GM06990 (cell line): ENCODE data around the gene DHX34.
"Not testable (repeated sequence)": the region's sequence is repeated elsewhere in the genome, so short reads cannot be mapped to it uniquely, and the experiment has no call there.

Experiments used
- DNase-seq: peaks from one replicate; pipeline ENCODE4 v3.0.0-alpha.2; 2011; ENCODE audit not compliant: insufficient read length; ENCODE audit errors: extremely low read depth
- H3K27me3 ChIP-seq: replicated peaks from 2 replicates; pipeline ENCODE4 v1.6.0; 2011; ENCODE audit warnings: low read length; ENCODE audit not compliant: control insufficient read depth, insufficient read depth
- H3K36me3 ChIP-seq: 2 replicates; pipeline ENCODE4 v1.5.1; 2011; ENCODE audit warnings: low read length; ENCODE audit not compliant: control insufficient read depth, insufficient read depth
- H3K4me3 ChIP-seq: replicated peaks from 2 replicates; pipeline ENCODE4 v1.5.1; 2011; ENCODE audit warnings: low read depth, mild to moderate bottlenecking, control low read depth, low read length
- CTCF ChIP-seq: IDR thresholded peaks from 2 replicates; pipeline ENCODE4 v1.5.1; 2011; ENCODE audit warnings: low read length, control low read depth, mild to moderate bottlenecking, inconsistent platforms; ENCODE audit not compliant: insufficient read depth, poor library complexity, severe bottlenecking

DHX34 gene, protein sequence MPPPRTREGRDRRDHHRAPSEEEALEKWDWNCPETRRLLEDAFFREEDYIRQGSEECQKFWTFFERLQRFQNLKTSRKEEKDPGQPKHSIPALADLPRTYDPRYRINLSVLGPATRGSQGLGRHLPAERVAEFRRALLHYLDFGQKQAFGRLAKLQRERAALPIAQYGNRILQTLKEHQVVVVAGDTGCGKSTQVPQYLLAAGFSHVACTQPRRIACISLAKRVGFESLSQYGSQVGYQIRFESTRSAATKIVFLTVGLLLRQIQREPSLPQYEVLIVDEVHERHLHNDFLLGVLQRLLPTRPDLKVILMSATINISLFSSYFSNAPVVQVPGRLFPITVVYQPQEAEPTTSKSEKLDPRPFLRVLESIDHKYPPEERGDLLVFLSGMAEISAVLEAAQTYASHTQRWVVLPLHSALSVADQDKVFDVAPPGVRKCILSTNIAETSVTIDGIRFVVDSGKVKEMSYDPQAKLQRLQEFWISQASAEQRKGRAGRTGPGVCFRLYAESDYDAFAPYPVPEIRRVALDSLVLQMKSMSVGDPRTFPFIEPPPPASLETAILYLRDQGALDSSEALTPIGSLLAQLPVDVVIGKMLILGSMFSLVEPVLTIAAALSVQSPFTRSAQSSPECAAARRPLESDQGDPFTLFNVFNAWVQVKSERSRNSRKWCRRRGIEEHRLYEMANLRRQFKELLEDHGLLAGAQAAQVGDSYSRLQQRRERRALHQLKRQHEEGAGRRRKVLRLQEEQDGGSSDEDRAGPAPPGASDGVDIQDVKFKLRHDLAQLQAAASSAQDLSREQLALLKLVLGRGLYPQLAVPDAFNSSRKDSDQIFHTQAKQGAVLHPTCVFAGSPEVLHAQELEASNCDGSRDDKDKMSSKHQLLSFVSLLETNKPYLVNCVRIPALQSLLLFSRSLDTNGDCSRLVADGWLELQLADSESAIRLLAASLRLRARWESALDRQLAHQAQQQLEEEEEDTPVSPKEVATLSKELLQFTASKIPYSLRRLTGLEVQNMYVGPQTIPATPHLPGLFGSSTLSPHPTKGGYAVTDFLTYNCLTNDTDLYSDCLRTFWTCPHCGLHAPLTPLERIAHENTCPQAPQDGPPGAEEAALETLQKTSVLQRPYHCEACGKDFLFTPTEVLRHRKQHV

GRCh38 chr19:47348819-47349795 lies at the start of gene DHX34:
Gene DHX34 (plus strand): TSS chr19:47349315. CDS start chr19:47353031, 3,716 bp downstream.
- peak; percentile 97 for TF ChIP-seq CTCF
- Histone ChIP-seq H3K4me3 (peak within 1 kb of the TSS; percentile 95), H3K36me3 (peaks cover 5% of the 10 kb centered on the region), H3K27me3 (no peaks in the 10 kb centered on the region)
- peak; percentile 99 for DNase-seq

DNA sequence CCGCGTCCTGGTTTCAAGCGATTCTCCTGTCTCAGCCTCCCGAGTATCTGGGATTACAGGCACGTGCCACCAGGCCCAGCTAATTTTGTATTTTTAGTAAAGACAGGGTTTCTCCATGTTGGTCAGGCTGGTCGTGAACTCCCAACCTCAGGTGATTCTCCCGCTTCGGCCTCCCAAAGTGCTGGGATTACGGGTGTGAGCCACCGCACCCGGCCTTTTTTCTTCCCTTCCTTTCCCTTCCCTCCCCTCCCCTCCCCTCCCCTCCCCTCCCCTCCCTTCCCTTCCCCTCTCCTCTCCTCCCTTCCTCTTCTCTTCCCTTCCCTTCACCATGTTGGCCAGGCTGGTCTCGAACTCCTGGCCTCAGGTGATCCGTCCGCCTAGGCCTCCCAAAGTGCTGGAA lies 48.2 kb upstream of the DHX34 start:
- H3K27me3 ChIP-seq, H3K4me3 ChIP-seq, DNase-seq, H3K36me3 ChIP-seq: not testable (repeated sequence)

- H3K4me3 ChIP-seq, result no peak overlapping the region
- no peaks in the 10 kb centered on the region for H3K27me3 ChIP-seq
- DNase-seq, result peak; percentile 38
- no peaks in the 10 kb centered on the region for H3K36me3 ChIP-seq
- no peak for TF ChIP-seq CTCF
Measured at GRCh38 chr19:47302249-47302648, 46.9 kb upstream of the DHX34 start.

GRCh38 chr19:47303966-47304365 lies 45.1 kb upstream of the DHX34 start:
- H3K27me3 ChIP-seq, result no peaks in the 10 kb centered on the region
- DNase-seq, result no peak
- no peaks in the 10 kb centered on the region for H3K36me3 ChIP-seq
- no peak overlapping the region for H3K4me3 ChIP-seq
- no peak for TF ChIP-seq CTCF

- Histone ChIP-seq H3K27me3 (no peaks in the 10 kb centered on the region), H3K36me3 (no peaks in the 10 kb centered on the region), H3K4me3 (no peak overlapping the region)
- peak; percentile 52 for DNase-seq
- TF ChIP-seq CTCF, result peak; percentile 97
Measured at GRCh38 chr19:47305309-47305751, 43.8 kb upstream of the DHX34 start.
